GM18907 (cell line): ENCODE results near the gene BCR.

Experiments
- ATAC-seq: cut with Tn5 transposase; IDR thresholded peaks from one replicate; pipeline ENCODE4 v1.9.1; 2021; ENCODE audit warnings: mild to moderate bottlenecking, moderate library complexity; ENCODE audit not compliant: unreplicated experiment

BCR gene

GRCh38 chr22:23272834-23273233 lies 92.5 kb downstream of the BCR start:
- ATAC-seq: no peak

- no peak for ATAC-seq
These were observed 93.3 kb downstream of the BCR start for GRCh38 chr22:23273445-23274145.

- no peak for ATAC-seq
These were observed 93.8 kb downstream of the BCR start for GRCh38 chr22:23274146-23274526.

- ATAC-seq: no peak
These were observed 94.8 kb downstream of the BCR start for GRCh38 chr22:23274891-23275694.

- no peak for ATAC-seq
These were observed 95.4 kb downstream of the BCR start for GRCh38 chr22:23275751-23276150.

- ATAC-seq: no peak
These were observed 96.6 kb downstream of the BCR start for GRCh38 chr22:23276656-23277582.

GRCh38 chr22:23277583-23278295 lies 97.4 kb downstream of the BCR start:
- no peak for ATAC-seq

- no peak for ATAC-seq
These were observed 98.8 kb downstream of the BCR start for GRCh38 chr22:23278883-23279675.

- ATAC-seq: no peak
These were observed 99.5 kb downstream of the BCR start for GRCh38 chr22:23279781-23280180.

- no peak for ATAC-seq
These were observed 100.2 kb downstream of the BCR start for GRCh38 chr22:23280356-23281052.

- no peak for ATAC-seq
These were observed 100.7 kb downstream of the BCR start for GRCh38 chr22:23281053-23281405.

GRCh38 chr22:23281406-23282088 lies 101.2 kb downstream of the BCR start:
- no peak for ATAC-seq

- no peak for ATAC-seq
These were observed 101.8 kb downstream of the BCR start for GRCh38 chr22:23282089-23282501.

- ATAC-seq: no peak
These were observed 102.2 kb downstream of the BCR start for GRCh38 chr22:23282516-23282915.

GRCh38 chr22:23282986-23283385 lies 102.7 kb downstream of the BCR start:
- ATAC-seq: no peak

GRCh38 chr22:23283591-23284503 lies 103.5 kb downstream of the BCR start:
- ATAC-seq: no peak

GRCh38 chr22:23284504-23285033 lies 104.3 kb downstream of the BCR start:
- no peak for ATAC-seq
